ENCODE data around the gene GAS2L2. TPM values are rescaled to one million over a fixed set of nuclear protein-coding genes. Genes with fewer than 3 reads are reported as not detected.

GAS2L2 gene
- total and polyA plus RNA-seq, 12 donors: 0.03 to 0.89 (median 0.14) TPM; not detected in 4

GRCh38 chr17:35745749-35746320 lies 7.2 kb downstream of the GAS2L2 start:
- DNase-seq (no peak), ATAC-seq (no peak)
- Histone ChIP-seq H3K36me3 (no peaks in the 10 kb centered on the region), H3K27ac (no peak overlapping the region), H3K4me1 (peaks cover 0 to 24% (median 12%) of the 10 kb centered on the region in 9 donors), H3K9me3 (no peaks in the 10 kb centered on the region), H3K27me3 (peaks cover 0 to 80% (median 65%) of the 10 kb centered on the region in 7 donors), H3K4me3 (no peak overlapping the region)
- intact Hi-C loops (cut with DNase I): loop anchor here in 9 of 10 donors (2.0 to 10.0 kb wide), 9 partner anchors 84 to 581 kb away; no protein-coding TSS in a partner anchor
- 83 to 86% methylated on average over 15 of the region's 15 CpGs for WGBS, 2 donors
- no peak for TF ChIP-seq CTCF (IDR thresholded peaks at IDR 0.05)

GRCh38 chr17:35745246-35745645 lies 7.8 kb downstream of the GAS2L2 start:
- intact Hi-C loops (cut with DNase I): loop anchor here in 8 of 10 donors (5.0 to 10.0 kb wide), 7 partner anchors 83 to 580 kb away; no protein-coding TSS in a partner anchor
- Histone ChIP-seq H3K27ac (no peak overlapping the region), H3K36me3 (no peaks in the 10 kb centered on the region), H3K4me3 (no peak overlapping the region), H3K4me1 (peaks cover 0 to 25% (median 13%) of the 10 kb centered on the region in 9 donors), H3K27me3 (peaks cover 0 to 76% (median 61%) of the 10 kb centered on the region in 7 donors), H3K9me3 (no peaks in the 10 kb centered on the region)
- DNase-seq (no peak), ATAC-seq (no peak)
- no peak for TF ChIP-seq CTCF (IDR thresholded peaks at IDR 0.05)
- 85 to 95% methylated on average over 7 of the region's 7 CpGs for WGBS, 2 donors

- peaks cover 0 to 25% (median 9%) of the 10 kb centered on the region in 9 donors for H3K4me1 ChIP-seq
- H3K36me3 ChIP-seq: no peaks in the 10 kb centered on the region
- no peaks in the 10 kb centered on the region for H3K9me3 ChIP-seq
- peaks cover 0 to 71% (median 58%) of the 10 kb centered on the region in 7 donors for H3K27me3 ChIP-seq
- whole genome bisulfite sequencing, 2 donors: 80 to 84% methylated on average over 8 of the region's 8 CpGs
- intact Hi-C loops (cut with DNase I): loop anchor here in 8 of 10 donors (5.0 to 10.0 kb wide), 7 partner anchors 83 to 580 kb away; no protein-coding TSS in a partner anchor
- ATAC-seq: no peak
- no peak for DNase-seq
- TF ChIP-seq CTCF (IDR thresholded peaks at IDR 0.05): no peak
- H3K27ac ChIP-seq: no peak overlapping the region
- H3K4me3 ChIP-seq: no peak overlapping the region
These were observed 8.2 kb downstream of the GAS2L2 start for GRCh38 chr17:35744830-35745229.

- H3K9me3 ChIP-seq: no peaks in the 10 kb centered on the region
- WGBS, 2 donors: 41 to 43% methylated on average over 7 of the region's 7 CpGs
- peaks cover 0 to 25% (median 8%) of the 10 kb centered on the region in 9 donors for H3K4me1 ChIP-seq
- no peak for TF ChIP-seq CTCF (IDR thresholded peaks at IDR 0.05)
- intact Hi-C loops (cut with DNase I): loop anchor here in 5 of 10 donors (10.0 kb wide), 4 partner anchors 429 to 579 kb away; no protein-coding TSS in a partner anchor
- H3K27ac ChIP-seq: no peak overlapping the region
- ATAC-seq: no peak
- no peaks in the 10 kb centered on the region for H3K36me3 ChIP-seq
- peaks cover 0 to 61% (median 48%) of the 10 kb centered on the region in 7 donors for H3K27me3 ChIP-seq
- no peak overlapping the region for H3K4me3 ChIP-seq
- DNase-seq: no peak
These were observed 9.3 kb downstream of the GAS2L2 start for GRCh38 chr17:35743626-35744328.
